ENCODE measurements around the gene SCG3.
A peak's percentile ranks its signal among the peaks of the same experiment; 100 is the strongest.

The SCG3 gene

DNA sequence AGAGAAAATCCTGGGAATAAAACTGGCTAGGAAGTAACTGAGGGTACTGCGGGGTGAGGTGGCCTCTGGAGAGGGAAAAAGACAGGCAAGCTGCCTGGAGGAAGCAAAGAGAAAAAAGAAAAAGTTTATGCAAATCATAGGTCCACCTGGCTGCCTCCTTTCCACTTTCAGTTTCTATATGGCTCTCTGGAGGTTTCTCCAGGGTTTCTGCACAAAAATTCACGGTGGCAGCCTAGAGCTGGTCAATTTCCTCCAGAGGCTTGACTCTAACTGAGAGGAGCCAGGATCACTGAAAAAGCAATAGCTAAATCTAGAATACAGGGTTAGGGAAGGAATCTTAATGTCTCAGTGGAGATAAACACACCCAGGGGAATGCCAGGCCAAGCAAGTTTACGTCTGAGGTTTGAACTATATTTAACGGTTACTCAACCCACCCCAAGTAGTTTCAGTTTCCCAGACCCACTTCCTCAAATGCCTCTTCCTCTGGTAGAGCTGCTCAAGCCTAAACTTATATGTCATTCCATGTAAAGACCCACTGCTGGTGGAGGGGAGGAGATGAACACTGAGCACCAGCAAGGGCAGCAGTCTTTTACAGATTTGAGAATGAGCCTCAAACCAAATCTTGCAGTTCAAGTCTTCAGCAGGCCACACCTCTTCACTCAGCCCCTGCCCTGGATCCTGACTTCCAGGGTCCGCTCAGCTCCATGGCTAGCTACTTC lies 50.4 kb downstream of the SCG3 start:
- DNase-seq: no peak

DNA sequence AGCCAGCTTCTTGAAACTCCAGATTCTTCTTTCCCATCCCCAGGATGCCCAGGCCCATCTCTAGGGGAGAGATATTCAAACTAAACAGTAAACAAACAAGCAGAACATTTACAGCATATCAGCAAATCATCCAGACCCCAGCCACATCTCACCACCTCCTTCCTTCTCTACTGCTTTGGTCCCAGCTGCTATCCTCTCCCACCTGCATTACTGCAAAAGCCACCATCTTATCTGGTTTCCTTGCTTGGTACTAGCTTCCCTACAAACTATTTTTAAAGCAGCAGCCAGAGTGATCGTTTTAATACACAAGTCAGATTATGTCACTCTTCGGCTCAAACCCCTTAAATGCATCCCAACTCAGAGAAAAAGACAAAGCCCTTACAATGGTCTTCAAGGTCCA lies 51.3 kb downstream of the SCG3 start:
- DNase-seq: no peak

GRCh38 chr15:51735228-51736010 lies 54.1 kb downstream of the SCG3 start:
- DNase-seq: no peak

GRCh38 chr15:51736069-51736468 lies 54.8 kb downstream of the SCG3 start:
- DNase-seq: no peak

DNA sequence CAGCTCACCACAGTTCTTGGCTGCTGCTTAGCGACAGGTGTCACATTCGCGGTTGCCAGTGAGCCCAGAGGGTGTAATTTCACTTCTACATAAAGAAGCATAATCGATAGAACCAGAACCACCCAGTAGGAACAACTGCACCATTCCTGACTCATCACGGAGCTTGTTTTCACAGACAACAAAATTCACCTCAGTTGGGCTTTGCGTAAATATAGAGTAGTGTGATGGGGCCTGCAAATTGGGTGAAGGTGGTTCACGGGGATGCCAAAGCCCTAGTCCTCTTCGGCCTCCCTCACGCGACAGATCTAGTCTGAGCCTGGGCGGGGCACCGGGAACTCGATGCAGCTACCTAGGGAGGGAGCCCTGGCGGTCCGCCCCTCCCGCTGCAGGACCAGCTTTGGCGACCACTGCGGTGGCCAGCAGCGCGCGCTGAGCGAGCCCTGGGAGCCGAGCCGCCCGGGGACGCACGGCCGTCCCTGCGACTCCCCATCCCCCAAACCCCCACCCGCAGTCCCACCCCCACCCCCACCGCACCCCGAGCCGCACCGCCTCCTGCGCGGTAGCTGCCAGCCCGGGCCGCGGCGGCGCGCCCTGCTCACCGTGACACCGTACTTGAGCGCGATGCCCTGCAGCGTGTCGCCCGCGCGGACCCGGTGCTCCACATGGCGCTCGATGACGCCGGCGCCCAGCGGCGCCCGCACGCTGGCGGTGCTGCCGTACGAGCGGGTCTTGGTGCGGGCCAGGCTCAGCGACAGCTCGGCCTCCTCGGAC lies 55.6 kb downstream of the SCG3 start:
- DNase-seq: peak; percentile 57

DNA sequence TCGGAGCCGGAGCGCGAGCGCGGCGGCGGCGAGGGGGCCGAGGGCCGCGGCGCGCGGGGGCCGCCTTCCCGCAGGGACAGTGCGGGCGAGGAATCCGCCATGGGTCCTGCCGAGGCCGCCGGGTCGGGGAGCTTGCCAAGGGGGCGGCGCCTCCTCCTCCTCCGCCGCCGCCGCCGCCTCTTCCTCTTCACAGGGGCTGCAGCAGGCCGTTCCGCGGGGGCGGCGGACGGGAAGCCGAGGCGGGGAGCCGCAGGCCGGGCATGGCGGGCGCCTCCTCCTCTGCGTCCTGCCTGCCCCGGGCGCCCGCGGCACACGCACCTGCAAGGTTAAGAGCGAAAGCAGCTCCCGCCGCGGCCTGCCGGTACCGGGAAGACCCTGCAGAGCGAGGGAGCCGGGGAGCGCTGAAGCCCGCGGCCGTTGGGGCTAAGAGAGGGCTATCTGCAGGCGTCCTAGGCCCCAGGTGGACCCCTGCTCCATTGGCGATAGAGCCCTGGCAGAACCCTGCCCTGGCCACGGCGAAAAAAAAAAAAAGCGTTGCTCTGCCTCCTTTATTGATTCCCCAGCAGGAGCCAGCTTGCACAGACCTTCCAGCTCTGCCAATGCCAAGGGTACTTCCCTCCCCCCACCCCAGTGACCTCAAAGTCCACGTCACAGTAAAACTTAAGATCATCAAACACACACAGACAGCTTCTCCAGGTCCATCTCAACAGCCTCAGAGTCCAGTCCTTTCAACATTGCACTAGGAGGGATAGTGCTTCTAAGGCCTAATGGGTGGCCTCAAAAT lies 56.4 kb downstream of the SCG3 start, which contains the start of gene LYSMD2:
Gene LYSMD2, minus strand, starts transcription at position 134 of the 784 bp plus-strand sequence. Its CDS starts 33 bp downstream, at position 101.
- peak; percentile 83 for DNase-seq

DNA sequence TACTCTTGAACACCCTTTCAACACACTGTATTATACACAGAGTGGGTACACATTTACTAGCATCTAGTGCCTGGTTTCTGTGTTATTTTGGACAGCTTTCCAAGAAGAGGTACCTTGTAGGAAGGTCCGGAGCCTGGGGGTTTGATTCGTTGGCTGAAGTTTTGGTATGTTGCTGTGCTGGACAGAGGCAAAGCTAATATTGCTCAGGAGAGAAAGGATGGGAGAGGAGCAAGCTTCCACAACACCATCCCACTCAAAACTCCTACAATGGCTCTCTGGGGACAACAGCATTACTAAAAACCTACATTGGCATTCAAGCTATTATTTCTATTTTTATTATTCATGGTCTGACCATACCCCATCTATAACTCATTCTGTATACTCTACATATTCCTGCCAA lies 57.2 kb downstream of the SCG3 start:
- DNase-seq: no peak

DNA sequence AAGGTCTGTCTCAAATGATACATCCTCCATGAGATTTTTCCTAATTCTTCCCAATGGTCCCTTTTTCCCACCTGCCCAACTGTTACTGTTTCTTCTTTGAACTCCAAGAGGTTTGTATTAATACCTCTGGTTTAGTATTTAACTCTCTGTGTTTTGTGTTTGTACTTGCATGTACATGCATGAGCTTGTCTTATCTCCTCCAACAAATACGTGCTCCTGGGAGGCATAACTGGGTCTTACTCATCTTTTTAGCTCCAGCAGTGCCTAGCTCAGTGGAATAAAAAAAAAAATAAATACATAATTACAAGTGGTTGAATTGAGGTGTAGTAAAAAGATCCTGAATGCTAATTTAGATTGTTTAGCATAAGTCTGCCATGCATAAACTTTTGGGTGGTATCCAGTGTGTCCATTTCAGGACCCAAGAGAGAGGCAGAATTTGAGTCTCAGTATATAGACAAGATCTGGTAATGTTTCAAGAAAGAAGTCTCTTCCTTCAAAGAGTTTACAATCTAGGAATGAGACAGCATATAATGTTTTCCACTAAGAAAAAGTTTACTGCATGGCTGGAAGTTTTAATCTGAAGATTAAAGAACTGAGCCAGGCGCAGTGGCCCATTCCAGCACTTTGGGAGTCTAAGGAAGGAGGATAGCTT lies 57.9 kb downstream of the SCG3 start:
- no peak for DNase-seq

DNA sequence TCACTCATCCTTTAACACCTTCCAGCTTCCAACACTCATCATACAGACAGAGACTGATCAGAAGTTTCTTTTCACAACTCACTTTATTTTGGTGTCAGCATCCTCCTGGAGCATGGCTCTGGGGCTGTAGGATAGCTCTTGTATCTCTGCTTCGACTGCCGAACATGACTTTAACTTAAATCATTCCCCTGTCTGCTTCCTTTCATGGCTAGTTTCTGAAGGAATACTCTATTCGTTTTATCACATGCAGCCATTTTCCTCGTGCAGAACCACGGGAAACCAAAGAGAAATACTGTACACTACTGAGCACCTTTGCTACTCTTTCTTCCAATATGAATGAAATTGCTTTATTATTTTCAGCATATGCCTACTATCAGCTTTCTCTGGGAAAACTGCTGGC lies 68.0 kb downstream of the SCG3 start:
- no peak for DNase-seq

GRCh38 chr15:51750186-51750585 lies 68.9 kb downstream of the SCG3 start:
- DNase-seq: no peak

DNA sequence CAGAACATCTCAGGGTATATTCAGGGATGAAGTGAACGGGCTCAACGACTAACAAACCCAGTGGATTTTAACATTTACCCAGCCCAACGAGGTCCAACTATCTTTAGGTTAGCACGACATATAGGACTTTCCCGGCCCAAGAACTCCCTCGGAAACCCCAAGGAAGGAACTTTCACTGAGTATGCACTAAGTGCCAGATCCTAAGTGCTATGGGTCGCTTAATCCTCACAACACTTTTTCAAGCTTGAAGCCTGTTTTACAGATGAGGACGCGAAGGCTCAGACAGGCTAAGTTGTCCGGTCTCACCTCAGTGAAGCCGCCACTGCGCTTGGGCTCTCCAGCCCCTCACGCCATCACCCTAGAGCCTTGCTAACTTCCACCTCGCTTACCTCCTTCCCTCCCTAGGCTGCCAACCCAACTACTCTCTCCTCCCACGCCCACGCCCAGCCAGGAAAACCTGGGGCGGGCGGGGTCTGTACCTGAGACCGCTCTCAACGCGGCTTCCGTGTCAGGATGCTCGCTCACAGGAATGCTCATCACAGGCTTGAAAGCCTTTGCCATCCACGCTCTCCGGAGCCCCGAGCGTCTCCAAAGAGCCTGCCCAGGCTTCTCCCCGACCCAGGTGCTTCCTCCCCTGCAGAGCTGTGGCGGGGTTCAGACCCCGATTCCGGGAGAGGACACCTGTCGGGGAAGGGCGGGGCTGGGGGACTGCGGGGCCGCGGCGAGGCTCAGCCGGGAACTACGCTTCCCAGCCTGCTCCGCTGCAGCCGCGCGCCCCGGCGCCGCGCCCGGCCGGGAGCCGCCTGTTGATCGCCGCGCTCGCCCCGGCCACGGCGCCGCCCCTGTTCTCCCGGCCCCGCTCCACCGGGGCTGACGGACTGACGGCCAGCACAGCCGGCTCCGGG lies 69.7 kb downstream of the SCG3 start, which contains the start of gene TMOD2:
Gene TMOD2, plus strand, starts transcription at position 806 of the 905 bp plus-strand sequence. CDS start 14,845 bp downstream, outside the sequence.
- DNase-seq: peak; percentile 75

GRCh38 chr15:51751697-51752683 lies 70.7 kb downstream of the SCG3 start:
- DNase-seq: peak; percentile 81

DNA sequence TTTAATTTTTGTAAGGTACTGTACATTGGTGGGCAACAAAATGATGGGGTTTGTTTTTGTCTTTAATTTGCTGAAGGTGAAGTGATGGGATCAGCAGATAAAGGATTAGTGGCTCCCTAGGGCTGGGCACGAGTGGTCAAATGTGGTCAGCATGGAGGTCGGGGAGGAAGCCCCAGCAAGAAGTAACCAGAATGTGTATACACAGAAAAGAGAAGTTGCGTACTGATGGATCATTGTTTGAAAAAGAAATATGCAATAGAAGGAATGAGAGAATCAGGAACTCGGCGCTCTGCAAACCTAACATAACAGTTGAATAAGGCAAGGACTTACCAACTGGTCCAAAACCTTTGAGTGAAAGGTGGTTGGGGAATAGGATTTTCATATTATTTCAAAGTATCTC lies 71.6 kb downstream of the SCG3 start:
- DNase-seq: no peak

GRCh38 chr15:51754267-51754666 lies 73.0 kb downstream of the SCG3 start:
- DNase-seq: no peak

DNA sequence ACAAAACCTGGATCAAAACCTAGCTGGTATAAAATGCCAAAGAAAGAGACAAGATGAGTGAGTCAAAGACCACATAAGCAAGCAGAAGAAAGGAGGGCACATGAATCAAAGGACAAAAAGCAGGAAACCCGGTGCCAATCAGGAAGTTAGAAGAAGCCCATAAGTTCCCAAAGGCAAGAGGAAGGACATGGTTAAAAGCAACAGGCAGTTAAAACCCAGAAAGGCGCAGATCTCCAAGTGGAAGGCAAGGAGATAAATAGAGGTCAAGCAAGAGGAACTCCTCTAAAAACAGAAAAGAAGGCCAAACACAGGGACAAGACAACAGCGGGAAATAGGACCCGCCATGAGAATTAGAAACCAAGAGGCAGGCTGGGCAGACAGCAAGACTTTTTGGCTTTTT lies 74.5 kb downstream of the SCG3 start:
- DNase-seq: no peak

DNA sequence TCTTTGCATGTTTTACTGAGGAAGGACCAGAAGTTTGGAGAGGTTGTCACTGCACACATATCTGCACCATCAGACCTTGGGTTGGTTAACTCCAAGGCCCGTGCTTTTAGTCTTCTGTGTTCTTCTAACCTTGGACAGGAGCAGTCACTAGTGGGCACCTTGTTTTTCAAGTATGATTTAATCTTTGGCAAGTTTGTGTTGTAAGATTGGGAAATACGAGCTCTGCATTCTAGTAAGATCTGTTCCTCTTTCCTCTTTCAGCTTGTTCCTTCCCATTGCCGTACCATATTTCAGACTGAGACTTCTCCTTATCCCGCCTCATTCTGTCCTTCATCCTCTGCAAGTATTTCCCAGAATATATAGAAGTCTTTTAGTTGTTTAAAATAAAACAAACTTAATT lies 75.2 kb downstream of the SCG3 start:
- no peak for DNase-seq

- no peak for DNase-seq
These were observed 76.1 kb downstream of the SCG3 start for GRCh38 chr15:51757450-51757849.

DNA sequence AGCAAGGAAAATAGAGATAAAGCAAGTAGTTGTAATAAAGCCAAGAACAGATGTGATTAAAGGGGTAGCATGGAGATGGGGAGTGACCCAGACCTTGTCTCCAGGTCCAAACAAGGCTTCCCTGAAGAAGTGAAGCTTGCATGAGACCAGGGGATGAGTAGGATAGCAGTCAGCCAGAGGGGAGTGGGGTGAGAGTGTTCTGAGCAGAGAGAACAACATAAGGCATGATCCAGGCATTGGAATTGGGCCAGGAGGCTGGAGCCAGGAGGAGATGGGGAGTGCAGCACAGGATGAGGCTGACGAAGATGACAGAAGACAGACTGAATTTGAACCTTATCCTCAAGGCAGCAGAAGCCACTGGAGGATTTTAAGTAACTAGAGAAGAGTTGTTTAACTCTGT lies 77.3 kb downstream of the SCG3 start:
- DNase-seq: no peak

GRCh38 chr15:51759557-51760070 lies 78.3 kb downstream of the SCG3 start:
- no peak for DNase-seq

Data from retina (tissue), 1 donor.